Measurements from ENCODE around the gene ADCY5. TPM values are rescaled to one million over a fixed set of nuclear protein-coding genes. Genes with fewer than 3 reads are reported as not detected.

Gene ADCY5
- polyA plus RNA-seq, 1 donor, result 10.6 TPM

GRCh38 chr3:123446610-123447109 lies 2.2 kb downstream of the ADCY5 start:
- Histone ChIP-seq H3K27ac (ENCODE audit: low read length) (no peak overlapping the region), H3K4me3 (ENCODE audit: low read length) (peak overlapping the region; percentile 31), H3K4me1 (ENCODE audit: control insufficient read depth, insufficient read depth, low read length) (peaks cover 18% of the 10 kb centered on the region), H3K36me3 (ENCODE audit: control insufficient read depth, insufficient read depth, low read length) (no peaks in the 10 kb centered on the region), H3K27me3 (ENCODE audit: control insufficient read depth, insufficient read depth, low read length) (peaks cover 6% of the 10 kb centered on the region), H3K9me3 (ENCODE audit: control insufficient read depth, low read depth, low read length) (peaks cover 9% of the 10 kb centered on the region)
- no CpG with 5 or more reads among the region's 6 CpGs for WGBS (ENCODE audit: insufficient coverage, low lambda C conversion rate)
- no peak for DNase-seq

GRCh38 chr3:123446210-123446609 lies 2.7 kb downstream of the ADCY5 start:
- H3K4me1 ChIP-seq (ENCODE audit: control insufficient read depth, insufficient read depth, low read length), result peaks cover 14% of the 10 kb centered on the region
- H3K27me3 ChIP-seq (ENCODE audit: control insufficient read depth, insufficient read depth, low read length), result peaks cover 6% of the 10 kb centered on the region
- no peak overlapping the region for H3K27ac ChIP-seq (ENCODE audit: low read length)
- no peak for DNase-seq
- H3K9me3 ChIP-seq (ENCODE audit: control insufficient read depth, low read depth, low read length), result peaks cover 9% of the 10 kb centered on the region
- 100% methylated on average over 1 of the region's 2 CpGs for WGBS (ENCODE audit: insufficient coverage, low lambda C conversion rate)
- H3K36me3 ChIP-seq (ENCODE audit: control insufficient read depth, insufficient read depth, low read length), result no peaks in the 10 kb centered on the region
- H3K4me3 ChIP-seq (ENCODE audit: low read length), result peak overlapping the region; percentile 17

GRCh38 chr3:123445702-123446101 lies 3.2 kb downstream of the ADCY5 start:
- peak overlapping the region; percentile 17 for H3K4me3 ChIP-seq (ENCODE audit: low read length)
- peaks cover 6% of the 10 kb centered on the region for H3K27me3 ChIP-seq (ENCODE audit: control insufficient read depth, insufficient read depth, low read length)
- H3K27ac ChIP-seq (ENCODE audit: low read length), result no peak overlapping the region
- H3K9me3 ChIP-seq (ENCODE audit: control insufficient read depth, low read depth, low read length), result peaks cover 9% of the 10 kb centered on the region
- H3K4me1 ChIP-seq (ENCODE audit: control insufficient read depth, insufficient read depth, low read length), result peaks cover 10% of the 10 kb centered on the region
- no CpG with 5 or more reads among the region's 2 CpGs for WGBS (ENCODE audit: insufficient coverage, low lambda C conversion rate)
- no peak for DNase-seq
- no peaks in the 10 kb centered on the region for H3K36me3 ChIP-seq (ENCODE audit: control insufficient read depth, insufficient read depth, low read length)

- Histone ChIP-seq H3K27me3 (ENCODE audit: control insufficient read depth, insufficient read depth, low read length) (peaks cover 6% of the 10 kb centered on the region), H3K4me3 (ENCODE audit: low read length) (no peak overlapping the region), H3K9me3 (ENCODE audit: control insufficient read depth, low read depth, low read length) (peaks cover 9% of the 10 kb centered on the region), H3K27ac (ENCODE audit: low read length) (no peak overlapping the region), H3K36me3 (ENCODE audit: control insufficient read depth, insufficient read depth, low read length) (no peaks in the 10 kb centered on the region), H3K4me1 (ENCODE audit: control insufficient read depth, insufficient read depth, low read length) (peaks cover under 1% of the 10 kb centered on the region)
- no CpG with 5 or more reads among the region's 1 CpG for WGBS (ENCODE audit: insufficient coverage, low lambda C conversion rate)
- no peak for DNase-seq
These were observed 4.1 kb downstream of the ADCY5 start for GRCh38 chr3:123444744-123445143.

GRCh38 chr3:123444023-123444422 lies 4.9 kb downstream of the ADCY5 start:
- Histone ChIP-seq H3K27me3 (ENCODE audit: control insufficient read depth, insufficient read depth, low read length) (peaks cover 6% of the 10 kb centered on the region), H3K27ac (ENCODE audit: low read length) (no peak overlapping the region), H3K36me3 (ENCODE audit: control insufficient read depth, insufficient read depth, low read length) (no peaks in the 10 kb centered on the region), H3K9me3 (ENCODE audit: control insufficient read depth, low read depth, low read length) (peaks cover 9% of the 10 kb centered on the region), H3K4me1 (ENCODE audit: control insufficient read depth, insufficient read depth, low read length) (no peaks in the 10 kb centered on the region), H3K4me3 (ENCODE audit: low read length) (no peak overlapping the region)
- no peak for DNase-seq
- 44% methylated on average over 2 of the region's 6 CpGs for WGBS (ENCODE audit: insufficient coverage, low lambda C conversion rate)

GRCh38 chr3:123442908-123443307 lies 6.0 kb downstream of the ADCY5 start:
- peaks cover 6% of the 10 kb centered on the region for H3K9me3 ChIP-seq (ENCODE audit: control insufficient read depth, low read depth, low read length)
- H3K4me1 ChIP-seq (ENCODE audit: control insufficient read depth, insufficient read depth, low read length), result no peaks in the 10 kb centered on the region
- H3K27ac ChIP-seq (ENCODE audit: low read length), result no peak overlapping the region
- WGBS (ENCODE audit: insufficient coverage, low lambda C conversion rate), result no CpG with 5 or more reads among the region's 7 CpGs
- H3K27me3 ChIP-seq (ENCODE audit: control insufficient read depth, insufficient read depth, low read length), result no peaks in the 10 kb centered on the region
- H3K36me3 ChIP-seq (ENCODE audit: control insufficient read depth, insufficient read depth, low read length), result no peaks in the 10 kb centered on the region
- H3K4me3 ChIP-seq (ENCODE audit: low read length), result no peak overlapping the region
- DNase-seq, result no peak

- Histone ChIP-seq H3K4me1 (ENCODE audit: control insufficient read depth, insufficient read depth, low read length) (no peaks in the 10 kb centered on the region), H3K36me3 (ENCODE audit: control insufficient read depth, insufficient read depth, low read length) (no peaks in the 10 kb centered on the region), H3K4me3 (ENCODE audit: low read length) (no peak overlapping the region), H3K27me3 (ENCODE audit: control insufficient read depth, insufficient read depth, low read length) (no peaks in the 10 kb centered on the region), H3K27ac (ENCODE audit: low read length) (no peak overlapping the region), H3K9me3 (ENCODE audit: control insufficient read depth, low read depth, low read length) (peaks cover under 1% of the 10 kb centered on the region)
- WGBS (ENCODE audit: insufficient coverage, low lambda C conversion rate), result no CpG with 5 or more reads among the region's 9 CpGs
- DNase-seq, result no peak
These were observed 6.8 kb downstream of the ADCY5 start for GRCh38 chr3:123442125-123442524.

GRCh38 chr3:123439806-123440580 lies 8.9 kb downstream of the ADCY5 start:
- Histone ChIP-seq H3K9me3 (ENCODE audit: control insufficient read depth, low read depth, low read length) (no peaks in the 10 kb centered on the region), H3K4me1 (ENCODE audit: control insufficient read depth, insufficient read depth, low read length) (no peaks in the 10 kb centered on the region), H3K27me3 (ENCODE audit: control insufficient read depth, insufficient read depth, low read length) (no peaks in the 10 kb centered on the region), H3K4me3 (ENCODE audit: low read length) (no peak overlapping the region), H3K36me3 (ENCODE audit: control insufficient read depth, insufficient read depth, low read length) (no peaks in the 10 kb centered on the region), H3K27ac (ENCODE audit: low read length) (no peak overlapping the region)
- no CpG with 5 or more reads among the region's 9 CpGs for WGBS (ENCODE audit: insufficient coverage, low lambda C conversion rate)
- DNase-seq, result no peak

GRCh38 chr3:123432832-123433523 lies 15.9 kb downstream of the ADCY5 start:
- no peak for DNase-seq
- no peak overlapping the region for H3K4me3 ChIP-seq (ENCODE audit: low read length)
- no peaks in the 10 kb centered on the region for H3K27me3 ChIP-seq (ENCODE audit: control insufficient read depth, insufficient read depth, low read length)
- H3K27ac ChIP-seq (ENCODE audit: low read length), result no peak overlapping the region
- WGBS (ENCODE audit: insufficient coverage, low lambda C conversion rate), result 100% methylated on average over 3 of the region's 6 CpGs
- H3K36me3 ChIP-seq (ENCODE audit: control insufficient read depth, insufficient read depth, low read length), result no peaks in the 10 kb centered on the region
- peaks cover 3% of the 10 kb centered on the region for H3K9me3 ChIP-seq (ENCODE audit: control insufficient read depth, low read depth, low read length)
- peaks cover 10% of the 10 kb centered on the region for H3K4me1 ChIP-seq (ENCODE audit: control insufficient read depth, insufficient read depth, low read length)

- no peaks in the 10 kb centered on the region for H3K27me3 ChIP-seq (ENCODE audit: control insufficient read depth, insufficient read depth, low read length)
- peaks cover 10% of the 10 kb centered on the region for H3K4me1 ChIP-seq (ENCODE audit: control insufficient read depth, insufficient read depth, low read length)
- peak in 1 of 2 donors; percentile 68 for DNase-seq
- H3K27ac ChIP-seq (ENCODE audit: low read length), result peak overlapping the region; percentile 14
- WGBS (ENCODE audit: insufficient coverage, low lambda C conversion rate), result no CpG with 5 or more reads among the region's 10 CpGs
- H3K9me3 ChIP-seq (ENCODE audit: control insufficient read depth, low read depth, low read length), result peaks cover 3% of the 10 kb centered on the region
- H3K4me3 ChIP-seq (ENCODE audit: low read length), result no peak overlapping the region
- no peaks in the 10 kb centered on the region for H3K36me3 ChIP-seq (ENCODE audit: control insufficient read depth, insufficient read depth, low read length)
These were observed 17.1 kb downstream of the ADCY5 start for GRCh38 chr3:123431658-123432324.

Data from large intestine (tissue), 3 donors.